GM12864 (cell line): ENCODE results near the gene PDPK1.

Source experiments
- DNase-seq: peaks from one replicate; pipeline ENCODE4 v3.0.0-alpha.2; 2011; ENCODE audit warnings: low read depth
- H3K4me3 ChIP-seq: 2 replicates; pipeline ENCODE4 v1.5.1; 2011; ENCODE audit warnings: mild to moderate bottlenecking, low read depth, low read length, control low read depth
- CTCF ChIP-seq: IDR thresholded peaks from 2 replicates; pipeline ENCODE4 v1.5.1; 2011; ENCODE audit warnings: low read depth, mild to moderate bottlenecking, moderate library complexity, low read length, control low read depth, inconsistent platforms; ENCODE audit errors: missing control alignments

The PDPK1 gene

GRCh38 chr16:2520097-2520783 lies 17.6 kb upstream of the PDPK1 start, which contains the start of gene AMDHD2:
TSS of gene AMDHD2 (plus strand) at chr16:2520371. CDS start at chr16:2520459, 88 bp downstream.
- no peak for TF ChIP-seq CTCF
- DNase-seq = peak; percentile 53
- peak within 1 kb of the TSS; percentile 72 for H3K4me3 ChIP-seq

GRCh38 chr16:2520784-2521531 lies 16.9 kb upstream of the PDPK1 start:
- TF ChIP-seq CTCF = no peak
- no peak for DNase-seq
- H3K4me3 ChIP-seq = peak overlapping the region; percentile 72

- no peak for TF ChIP-seq CTCF
- DNase-seq = no peak
- H3K4me3 ChIP-seq = no peak overlapping the region
Observed at GRCh38 chr16:2523801-2524231, 14.0 kb upstream of the PDPK1 start.

- no peak for TF ChIP-seq CTCF
- DNase-seq = no peak
- H3K4me3 ChIP-seq = no peak overlapping the region
Observed at GRCh38 chr16:2524339-2524938, 13.4 kb upstream of the PDPK1 start.

- no peak for TF ChIP-seq CTCF
- DNase-seq = no peak
- H3K4me3 ChIP-seq = no peak overlapping the region
Observed at GRCh38 chr16:2526135-2526534, 11.7 kb upstream of the PDPK1 start.

- H3K4me3 ChIP-seq = no peak overlapping the region
- no peak for DNase-seq
- TF ChIP-seq CTCF = no peak
Observed at GRCh38 chr16:2527071-2527783, 10.6 kb upstream of the PDPK1 start.
